MM.1S (cell line): ENCODE results near the gene NEDD4L.

ENCODE experiments used
- DNase-seq: peaks from one replicate; pipeline ENCODE4 v3.0.0-alpha.2; 2015
- H2AFZ ChIP-seq: fragments of 300-600 bp; sonication (generic); 2 replicates; pipeline ENCODE4 v1.6.0; 2016; ENCODE audit warnings: antibody characterized with exemption, low read length
- H3F3A ChIP-seq: fragments of 300-600 bp; sonication (generic); 2 replicates; pipeline ENCODE4 v1.6.1; 2016; ENCODE audit warnings: mild to moderate bottlenecking, antibody characterized with exemption, low read length, moderate library complexity, mixed read lengths; ENCODE audit not compliant: insufficient read depth
- H3K27ac ChIP-seq: fragments of 300-600 bp; sonication (generic); 2 replicates; pipeline ENCODE4 v1.5.1; 2016; ENCODE audit warnings: mild to moderate bottlenecking, low read length
- H3K27me3 ChIP-seq: fragments of 300-600 bp; sonication (generic); replicated peaks from 2 replicates; pipeline ENCODE4 v1.6.0; 2016; ENCODE audit warnings: low read length; ENCODE audit not compliant: insufficient read depth
- H3K36me3 ChIP-seq: fragments of 300-600 bp; sonication (generic); replicated peaks from 2 replicates; pipeline ENCODE4 v1.6.1; 2016; ENCODE audit warnings: mild to moderate bottlenecking, low read length, mixed read lengths; ENCODE audit not compliant: insufficient read depth
- H3K4me1 ChIP-seq: fragments of 300-600 bp; sonication (generic); 2 replicates; pipeline ENCODE4 v1.6.1; 2016; ENCODE audit warnings: low read length, mixed read lengths
- H3K4me2 ChIP-seq: fragments of 300-600 bp; sonication (generic); 2 replicates; pipeline ENCODE4 v1.6.0; 2016; ENCODE audit warnings: low read depth, low read length
- H3K4me3 ChIP-seq: fragments of 300-600 bp; sonication (generic); 2 replicates; pipeline ENCODE4 v1.5.1; 2016; ENCODE audit warnings: low read length, mixed read lengths
- H3K79me2 ChIP-seq: fragments of 300-600 bp; sonication (generic); 2 replicates; pipeline ENCODE4 v1.6.1; 2016; ENCODE audit warnings: mixed run types, low read length, mixed read lengths
- H3K9ac ChIP-seq: fragments of 300-600 bp; sonication (generic); 2 replicates; pipeline ENCODE4 v1.6.1; 2016; ENCODE audit warnings: low read length, mixed read lengths
- H3K9me2 ChIP-seq: fragments of 300-600 bp; sonication (generic); replicated peaks from 2 replicates; pipeline ENCODE4 v1.6.1; 2016; ENCODE audit warnings: mild to moderate bottlenecking, low read length, mixed read lengths; ENCODE audit not compliant: insufficient read depth
- H3K9me3 ChIP-seq: fragments of 300-600 bp; sonication (generic); replicated peaks from 2 replicates; pipeline ENCODE4 v1.6.1; 2016; ENCODE audit warnings: mild to moderate bottlenecking, low read length, mixed read lengths; ENCODE audit not compliant: insufficient read depth
- H4K20me1 ChIP-seq: fragments of 300-600 bp; sonication (generic); 2 replicates; pipeline ENCODE4 v1.6.1; 2016; ENCODE audit warnings: mild to moderate bottlenecking, low read length, moderate library complexity, mixed read lengths; ENCODE audit not compliant: insufficient read depth
- EZH2 ChIP-seq: fragments of 300-600 bp; sonication (generic); optimal IDR thresholded peaks from 2 replicates; pipeline ENCODE3; 2017; ENCODE audit warnings: low read depth, mild to moderate bottlenecking, antibody characterized with exemption, low read length, mixed read lengths
- EZH2phosphoT487 ChIP-seq: fragments of 300-600 bp; sonication (generic); IDR thresholded peaks from 2 replicates; pipeline ENCODE4 v1.6.1; 2018; ENCODE audit warnings: antibody characterized with exemption, low read length
- TF ChIP-seq, protein P1 (sequence below): fragments of 300-600 bp; sonication (generic); IDR thresholded peaks from 2 replicates; pipeline ENCODE4 v1.5.1; 2016; ENCODE audit warnings: antibody characterized with exemption, low read length, mixed read lengths

NEDD4L gene

DNA sequence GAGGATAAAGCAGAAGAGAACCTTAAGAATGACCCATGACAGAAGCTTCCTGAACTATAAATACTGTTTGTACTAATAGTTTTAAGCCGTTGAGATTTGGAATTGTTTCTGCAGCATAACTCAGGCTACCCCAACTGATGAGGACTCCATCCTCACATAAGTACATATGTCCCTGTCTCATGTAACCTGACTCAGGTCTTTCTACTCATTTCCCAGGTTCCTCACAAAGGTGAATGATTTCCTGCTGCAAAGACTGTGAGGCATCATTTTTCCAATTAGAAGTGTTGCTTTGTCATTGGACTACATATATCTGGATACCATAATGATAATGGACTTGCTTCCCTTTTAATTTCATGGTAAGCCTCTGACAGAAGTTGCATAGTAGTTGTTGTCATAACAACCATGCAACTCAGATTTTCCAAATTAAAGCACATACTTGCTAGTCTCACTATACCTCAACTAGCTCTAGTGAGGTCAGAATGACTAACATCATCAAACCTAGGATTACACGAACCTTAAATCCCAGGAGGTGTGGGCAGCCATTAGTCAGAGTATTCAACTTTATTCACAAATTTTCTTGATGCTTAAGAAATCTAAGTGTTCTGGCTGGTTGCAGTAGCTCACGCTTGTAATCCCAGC, 38.0 kb upstream of the NEDD4L start:
- Histone ChIP-seq H3K79me2 (no peaks in the 10 kb centered on the region), H3K9ac (no peak overlapping the region), H3K36me3 (no peaks in the 10 kb centered on the region), H3K27ac (no peak overlapping the region), H3K27me3 (no peaks in the 10 kb centered on the region), H3F3A (no peaks in the 10 kb centered on the region), H3K4me2 (no peak overlapping the region), H3K4me3 (no peak overlapping the region), H4K20me1 (no peaks in the 10 kb centered on the region), H3K9me3 (no peaks in the 10 kb centered on the region), H3K4me1 (no peaks in the 10 kb centered on the region), H3K9me2 (no peaks in the 10 kb centered on the region), H2AFZ (no peak overlapping the region)
- TF ChIP-seq, protein P1, sequence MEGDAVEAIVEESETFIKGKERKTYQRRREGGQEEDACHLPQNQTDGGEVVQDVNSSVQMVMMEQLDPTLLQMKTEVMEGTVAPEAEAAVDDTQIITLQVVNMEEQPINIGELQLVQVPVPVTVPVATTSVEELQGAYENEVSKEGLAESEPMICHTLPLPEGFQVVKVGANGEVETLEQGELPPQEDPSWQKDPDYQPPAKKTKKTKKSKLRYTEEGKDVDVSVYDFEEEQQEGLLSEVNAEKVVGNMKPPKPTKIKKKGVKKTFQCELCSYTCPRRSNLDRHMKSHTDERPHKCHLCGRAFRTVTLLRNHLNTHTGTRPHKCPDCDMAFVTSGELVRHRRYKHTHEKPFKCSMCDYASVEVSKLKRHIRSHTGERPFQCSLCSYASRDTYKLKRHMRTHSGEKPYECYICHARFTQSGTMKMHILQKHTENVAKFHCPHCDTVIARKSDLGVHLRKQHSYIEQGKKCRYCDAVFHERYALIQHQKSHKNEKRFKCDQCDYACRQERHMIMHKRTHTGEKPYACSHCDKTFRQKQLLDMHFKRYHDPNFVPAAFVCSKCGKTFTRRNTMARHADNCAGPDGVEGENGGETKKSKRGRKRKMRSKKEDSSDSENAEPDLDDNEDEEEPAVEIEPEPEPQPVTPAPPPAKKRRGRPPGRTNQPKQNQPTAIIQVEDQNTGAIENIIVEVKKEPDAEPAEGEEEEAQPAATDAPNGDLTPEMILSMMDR = no peak
- no peak for DNase-seq

DNA sequence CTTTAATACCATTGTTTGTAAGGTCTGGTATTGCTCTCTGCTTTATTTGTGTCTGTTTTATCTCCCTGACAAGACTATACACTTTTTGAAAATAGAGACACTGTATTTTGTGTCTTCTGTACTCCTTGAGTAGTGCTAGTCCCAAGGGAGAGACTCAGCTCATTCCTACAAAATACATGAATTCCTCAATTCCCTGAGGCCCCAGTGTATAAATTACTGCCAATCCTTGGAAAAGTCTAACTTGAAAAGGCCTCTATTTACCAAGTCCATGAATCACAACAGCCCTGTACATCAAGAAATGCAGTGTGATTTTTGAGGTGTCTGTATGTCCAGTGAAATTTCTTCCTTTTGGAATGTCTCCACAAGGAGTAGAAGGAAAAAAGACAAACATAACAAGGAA, 34.9 kb upstream of the NEDD4L start:
- no peaks in the 10 kb centered on the region for H4K20me1 ChIP-seq
- no peak for DNase-seq
- no peaks in the 10 kb centered on the region for H3K27me3 ChIP-seq
- no peaks in the 10 kb centered on the region for H3K79me2 ChIP-seq
- no peak overlapping the region for H3K4me2 ChIP-seq
- H3K9me3 ChIP-seq = no peaks in the 10 kb centered on the region
- H3K9ac ChIP-seq = no peak overlapping the region
- no peaks in the 10 kb centered on the region for H3K36me3 ChIP-seq
- H3F3A ChIP-seq = no peaks in the 10 kb centered on the region
- H3K9me2 ChIP-seq = no peaks in the 10 kb centered on the region
- H2AFZ ChIP-seq = no peak overlapping the region
- no peak overlapping the region for H3K27ac ChIP-seq
- no peaks in the 10 kb centered on the region for H3K4me1 ChIP-seq
- TF ChIP-seq EZH2phosphoT487 = no peak
- TF ChIP-seq EZH2 = no peak
- TF ChIP-seq, protein P1 = no peak
- no peak overlapping the region for H3K4me3 ChIP-seq

DNA sequence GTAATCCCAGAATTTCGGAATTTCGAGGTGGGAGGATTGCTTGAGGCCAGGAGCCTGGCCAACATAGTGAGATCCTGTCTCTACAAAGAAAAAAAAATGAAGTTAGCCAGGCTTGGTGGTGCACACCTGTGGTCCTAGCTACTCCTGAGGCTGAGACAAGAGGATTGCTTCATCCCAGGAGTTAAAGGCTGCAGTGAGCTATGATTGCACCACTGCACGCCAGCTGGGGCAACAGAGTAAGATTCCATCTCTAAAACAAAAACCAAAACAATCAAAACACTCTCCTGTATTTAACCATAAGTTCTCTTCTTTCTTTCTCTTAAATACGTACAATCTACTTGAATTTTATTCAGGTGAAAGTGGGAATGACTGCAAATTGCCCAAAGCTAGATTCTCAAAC, 33.8 kb upstream of the NEDD4L start:
- Histone ChIP-seq H3K36me3 (no peaks in the 10 kb centered on the region), H3F3A (no peaks in the 10 kb centered on the region), H3K4me1 (peaks cover 7% of the 10 kb centered on the region), H3K9me2 (no peaks in the 10 kb centered on the region), H3K9me3 (no peaks in the 10 kb centered on the region), H3K27me3 (no peaks in the 10 kb centered on the region), H3K4me2 (no peak overlapping the region), H3K79me2 (no peaks in the 10 kb centered on the region), H3K9ac (no peak overlapping the region), H4K20me1 (no peaks in the 10 kb centered on the region), H3K4me3 (no peak overlapping the region), H3K27ac (no peak overlapping the region), H2AFZ (no peak overlapping the region)
- TF ChIP-seq, protein P1 = no peak
- TF ChIP-seq EZH2 = no peak
- TF ChIP-seq EZH2phosphoT487 = no peak
- no peak for DNase-seq
